ENCODE data around the gene KREMEN2.
A peak's percentile ranks its signal among the peaks of the same experiment; 100 is the strongest.

The KREMEN2 gene

GRCh38 chr16:2969545-2970521 lies 5.8 kb downstream of the KREMEN2 start:
- Histone ChIP-seq H3F3A (ENCODE audit: low read depth) (no peaks in the 10 kb centered on the region), H3K4me3 (ENCODE audit: low read length, poor library complexity, severe bottlenecking) (peak overlapping the region; percentile 77), H3K36me3 (ENCODE audit: insufficient read depth, low read length) (no peaks in the 10 kb centered on the region), H3K9me2 (replicated peaks; ENCODE audit: low read depth, low read length) (no peaks in the 10 kb centered on the region), H3K4me2 (ENCODE audit: low read depth, low read length, poor library complexity, severe bottlenecking) (peak overlapping the region; percentile 71), H3K9ac (ENCODE audit: low read depth, low read length, poor library complexity, severe bottlenecking) (peak overlapping the region; percentile 77), H3K27me3 (ENCODE audit: insufficient read depth, low read length, poor library complexity, severe bottlenecking) (no peaks in the 10 kb centered on the region), H4K20me1 (ENCODE audit: insufficient read depth, low read length, poor library complexity, severe bottlenecking) (peaks cover 7% of the 10 kb centered on the region), H3K4me1 (ENCODE audit: insufficient read depth, low read length, poor library complexity, severe bottlenecking) (peaks cover 2% of the 10 kb centered on the region), H3K9me3 (ENCODE audit: insufficient read depth, low read depth, low read length) (no peaks in the 10 kb centered on the region), H2AFZ (ENCODE audit: low read length) (no peak overlapping the region), H3K79me2 (ENCODE audit: insufficient read depth, low read length) (peaks cover 11% of the 10 kb centered on the region; the same call in 1 of the 2 replicates)
- no peak for TF ChIP-seq EZH2phosphoT487 (IDR thresholded peaks at IDR 0.05; ENCODE audit: borderline replicate concordance)
- TF ChIP-seq CTCF (conservative IDR thresholded peaks at IDR 0.05; ENCODE audit: low read length), result peak; percentile 39

GRCh38 chr16:2970563-2970962 lies 6.5 kb downstream of the KREMEN2 start:
- H3K4me3 ChIP-seq (ENCODE audit: low read length, poor library complexity, severe bottlenecking), result peak overlapping the region; percentile 77
- no peak overlapping the region for H2AFZ ChIP-seq (ENCODE audit: low read length)
- H3K27me3 ChIP-seq (ENCODE audit: insufficient read depth, low read length, poor library complexity, severe bottlenecking), result no peaks in the 10 kb centered on the region
- peaks cover 7% of the 10 kb centered on the region for H4K20me1 ChIP-seq (ENCODE audit: insufficient read depth, low read length, poor library complexity, severe bottlenecking)
- no peaks in the 10 kb centered on the region for H3F3A ChIP-seq (ENCODE audit: low read depth)
- no peaks in the 10 kb centered on the region for H3K9me3 ChIP-seq (ENCODE audit: insufficient read depth, low read depth, low read length)
- peaks cover 2% of the 10 kb centered on the region for H3K4me1 ChIP-seq (ENCODE audit: insufficient read depth, low read length, poor library complexity, severe bottlenecking)
- H3K79me2 ChIP-seq (ENCODE audit: insufficient read depth, low read length), result peaks cover 11% of the 10 kb centered on the region; the same call in 1 of the 2 replicates
- no peaks in the 10 kb centered on the region for H3K9me2 ChIP-seq (replicated peaks; ENCODE audit: low read depth, low read length)
- H3K36me3 ChIP-seq (ENCODE audit: insufficient read depth, low read length), result no peaks in the 10 kb centered on the region
- TF ChIP-seq CTCF (conservative IDR thresholded peaks at IDR 0.05; ENCODE audit: low read length) (no peak), EZH2phosphoT487 (IDR thresholded peaks at IDR 0.05; ENCODE audit: borderline replicate concordance) (no peak)
- peak overlapping the region; percentile 62 for H3K9ac ChIP-seq (ENCODE audit: low read depth, low read length, poor library complexity, severe bottlenecking)
- H3K4me2 ChIP-seq (ENCODE audit: low read depth, low read length, poor library complexity, severe bottlenecking), result peak overlapping the region; percentile 71

GRCh38 chr16:2971134-2971984 lies 7.3 kb downstream of the KREMEN2 start:
- Histone ChIP-seq H3K4me1 (ENCODE audit: insufficient read depth, low read length, poor library complexity, severe bottlenecking) (peaks cover 2% of the 10 kb centered on the region), H3K79me2 (ENCODE audit: insufficient read depth, low read length) (peaks cover 11% of the 10 kb centered on the region; the same call in 1 of the 2 replicates), H4K20me1 (ENCODE audit: insufficient read depth, low read length, poor library complexity, severe bottlenecking) (peaks cover 7% of the 10 kb centered on the region), H3K27me3 (ENCODE audit: insufficient read depth, low read length, poor library complexity, severe bottlenecking) (no peaks in the 10 kb centered on the region), H3K9me3 (ENCODE audit: insufficient read depth, low read depth, low read length) (no peaks in the 10 kb centered on the region), H3K9me2 (replicated peaks; ENCODE audit: low read depth, low read length) (no peaks in the 10 kb centered on the region), H3F3A (ENCODE audit: low read depth) (no peaks in the 10 kb centered on the region), H3K9ac (ENCODE audit: low read depth, low read length, poor library complexity, severe bottlenecking) (peak overlapping the region; percentile 62), H3K4me3 (ENCODE audit: low read length, poor library complexity, severe bottlenecking) (peak overlapping the region; percentile 77), H2AFZ (ENCODE audit: low read length) (no peak overlapping the region), H3K36me3 (ENCODE audit: insufficient read depth, low read length) (no peaks in the 10 kb centered on the region), H3K4me2 (ENCODE audit: low read depth, low read length, poor library complexity, severe bottlenecking) (peak overlapping the region; percentile 71)
- peak; percentile 15; the same call in 1 of the 2 replicates for TF ChIP-seq CTCF (conservative IDR thresholded peaks at IDR 0.05; ENCODE audit: low read length)
- TF ChIP-seq EZH2phosphoT487 (IDR thresholded peaks at IDR 0.05; ENCODE audit: borderline replicate concordance), result no peak
